Tibial nerve (tissue), 4 donors: ENCODE results near the gene HEG1. TPM values are rescaled to one million over a fixed set of nuclear protein-coding genes. Genes with fewer than 3 reads are reported as not detected.

ENCODE experiments used
- DNase-seq, 2 donors: peaks; one replicate each; pipeline ENCODE4 v3.0.0-alpha.2; 2019; ENCODE audit warnings: low spot score in 2 of 2
- H3K27ac ChIP-seq, 4 donors: fragments of 200-600 bp; sonication (generic) in 3 of 4; one replicate each; pipeline ENCODE4 v1.5.1; 2017 to 2019; ENCODE audit warnings: mild to moderate bottlenecking in 1 of 4
- H3K27me3 ChIP-seq, 2 donors: fragments of 200-600 bp; sonication (generic) in 1 of 2; one replicate each; pipeline versions ENCODE4 v1.5.1 to v1.6.0; 2017 to 2019
- H3K36me3 ChIP-seq, 3 donors: fragments of 200-600 bp; sonication (generic); one replicate each; pipeline ENCODE4 v1.5.1; 2018 to 2019
- H3K4me1 ChIP-seq, 4 donors: fragments of 200-600 bp; sonication (generic) in 3 of 4; one replicate each; pipeline ENCODE4 v1.5.1; 2017 to 2019
- H3K4me3 ChIP-seq, 4 donors: fragments of 200-600 bp; sonication (generic) in 3 of 4; one replicate each; pipeline ENCODE4 v1.5.1; 2017 to 2019; ENCODE audit warnings: mild to moderate bottlenecking in 1 of 4, moderate library complexity in 1 of 4
- H3K9me3 ChIP-seq, 4 donors: fragments of 200-600 bp; sonication (generic) in 3 of 4; one replicate each; pipeline ENCODE4 v1.5.1; 2017 to 2019
- CTCF ChIP-seq, 5 experiments: fragments of 200-600 bp in 3 of 5; fragments of 450-650 bp in 2 of 5; sonication (generic) in 3 of 5; IDR thresholded peaks; one replicate each; pipeline ENCODE4 v1.5.1; 2016 to 2019; ENCODE audit warnings: antibody characterized with exemption in 5 of 5, mild to moderate bottlenecking in 3 of 5, moderate library complexity in 2 of 5
- EP300 ChIP-seq, 2 donors: sonication (generic); formaldehyde crosslinking; IDR thresholded peaks; one replicate each; pipeline ENCODE4 v1.6.1; 2017; ENCODE audit warnings: antibody characterized with exemption in 2 of 2, mild to moderate bottlenecking in 1 of 2
- POLR2A ChIP-seq, 2 donors: fragments of 450-650 bp; IDR thresholded peaks; one replicate each; pipeline ENCODE4 v1.6.1; 2017; ENCODE audit warnings: antibody characterized with exemption in 2 of 2, mild to moderate bottlenecking in 2 of 2, moderate library complexity in 2 of 2
- WGBS, 2 donors: methylation state at CpG; one replicate each; pipeline ENCODE4 v1.1.5; 2018; 5-methylcytosine and 5-hydroxymethylcytosine counted together
- total RNA-seq, 4 donors: library from RNA; depleted of rRNA; stranded (reverse); fragments of >200 nt; gene quantifications; one replicate each; pipeline ENCODE4 v1.1.0, GENCODE V29; 2016

The HEG1 gene
- total RNA-seq, 4 donors from 2014 or later, result 26.8 to 59.1 (median 42.5) TPM

GRCh38 chr3:124939661-124940060 is 116.1 kb downstream of the HEG1 start:
- Histone ChIP-seq H3K27me3 (no peaks in the 10 kb centered on the region), H3K4me1 (no peaks in the 10 kb centered on the region), H3K9me3 (no peaks in the 10 kb centered on the region), H3K36me3 (no peaks in the 10 kb centered on the region), H3K4me3 (no peak overlapping the region), H3K27ac (no peak overlapping the region)
- no peak for TF ChIP-seq CTCF (IDR thresholded peaks at IDR 0.05)
- DNase-seq, result no peak
- WGBS, 2 donors, result 59 to 62% methylated on average over 4 of the region's 4 CpGs

- Histone ChIP-seq H3K4me3 (no peak overlapping the region), H3K27me3 (no peaks in the 10 kb centered on the region), H3K9me3 (no peaks in the 10 kb centered on the region), H3K4me1 (no peaks in the 10 kb centered on the region), H3K27ac (no peak overlapping the region), H3K36me3 (no peaks in the 10 kb centered on the region)
- TF ChIP-seq EP300 (IDR thresholded peaks at IDR 0.05) (no peak), POLR2A (IDR thresholded peaks at IDR 0.05) (no peak)
- DNase-seq, result no peak
- WGBS, 2 donors, result 80 to 84% methylated on average over 5 of the region's 5 CpGs
These were observed 116.9 kb downstream of the HEG1 start for GRCh38 chr3:124938896-124939295.

- no peaks in the 10 kb centered on the region for H3K27me3 ChIP-seq
- no peaks in the 10 kb centered on the region for H3K4me1 ChIP-seq
- no peaks in the 10 kb centered on the region for H3K9me3 ChIP-seq
- DNase-seq, result no peak
- no peaks in the 10 kb centered on the region for H3K36me3 ChIP-seq
- no peak overlapping the region for H3K27ac ChIP-seq
- no peak for TF ChIP-seq CTCF (IDR thresholded peaks at IDR 0.05)
- TF ChIP-seq POLR2A (IDR thresholded peaks at IDR 0.05), result no peak
- no peak for TF ChIP-seq EP300 (IDR thresholded peaks at IDR 0.05)
- WGBS, 2 donors, result 94 to 97% methylated on average over 3 of the region's 3 CpGs
- H3K4me3 ChIP-seq, result no peak overlapping the region
These were observed 118.7 kb downstream of the HEG1 start for GRCh38 chr3:124937049-124937448.

GRCh38 chr3:124935794-124936542 is 119.8 kb downstream of the HEG1 start:
- Histone ChIP-seq H3K27me3 (no peaks in the 10 kb centered on the region), H3K4me1 (no peaks in the 10 kb centered on the region), H3K27ac (no peak overlapping the region), H3K36me3 (no peaks in the 10 kb centered on the region), H3K4me3 (no peak overlapping the region), H3K9me3 (no peaks in the 10 kb centered on the region)
- TF ChIP-seq POLR2A (IDR thresholded peaks at IDR 0.05) (no peak), EP300 (IDR thresholded peaks at IDR 0.05) (no peak), CTCF (IDR thresholded peaks at IDR 0.05) (no peak)
- 55 to 64% methylated on average over 5 of the region's 5 CpGs for WGBS, 2 donors
- no peak for DNase-seq

- H3K36me3 ChIP-seq, result no peaks in the 10 kb centered on the region
These were observed 120.5 kb downstream of the HEG1 start for GRCh38 chr3:124935264-124935663.

More at GRCh38 chr3:124935264-124935663, 120.5 kb downstream of the HEG1 start:
- DNase-seq, result no peak
- H3K4me3 ChIP-seq, result no peak overlapping the region
- no peaks in the 10 kb centered on the region for H3K27me3 ChIP-seq
- H3K4me1 ChIP-seq, result no peaks in the 10 kb centered on the region
- no peaks in the 10 kb centered on the region for H3K9me3 ChIP-seq
- H3K27ac ChIP-seq, result no peak overlapping the region
- TF ChIP-seq CTCF (IDR thresholded peaks at IDR 0.05), result no peak
- TF ChIP-seq POLR2A (IDR thresholded peaks at IDR 0.05), result no peak
- TF ChIP-seq EP300 (IDR thresholded peaks at IDR 0.05), result no peak
